BE2C (cell line): ENCODE measurements around the gene RALGPS1.

Experiments used
- DNase-seq: peaks from one replicate; pipeline ENCODE4 v3.0.0-alpha.2; 2020
- H3K27me3 ChIP-seq: fragments of 250-450 bp; sonication (Bioruptor Pico); 2 replicates; pipeline ENCODE4 v1.5.1; 2020; ENCODE audit warnings: mild to moderate bottlenecking
- H3K36me3 ChIP-seq: fragments of 250-450 bp; sonication (Bioruptor Pico); 2 replicates; pipeline ENCODE4 v1.5.1; 2020; ENCODE audit warnings: mild to moderate bottlenecking
- H3K4me1 ChIP-seq: fragments of 250-450 bp; sonication (Bioruptor Pico); 2 replicates; pipeline ENCODE4 v1.5.1; 2020
- H3K4me3 ChIP-seq: 2 replicates; pipeline ENCODE4 v1.5.1; 2011; ENCODE audit warnings: low read depth, low read length
- H3K9me3 ChIP-seq: fragments of 250-450 bp; sonication (Bioruptor Pico); 2 replicates; pipeline ENCODE4 v1.5.1; 2020
- TF ChIP-seq, protein P1 (sequence below): IDR thresholded peaks from 2 replicates; pipeline ENCODE4 v1.5.1; 2012; ENCODE audit warnings: mild to moderate bottlenecking, low read depth, low read length

RALGPS1 gene

DNA sequence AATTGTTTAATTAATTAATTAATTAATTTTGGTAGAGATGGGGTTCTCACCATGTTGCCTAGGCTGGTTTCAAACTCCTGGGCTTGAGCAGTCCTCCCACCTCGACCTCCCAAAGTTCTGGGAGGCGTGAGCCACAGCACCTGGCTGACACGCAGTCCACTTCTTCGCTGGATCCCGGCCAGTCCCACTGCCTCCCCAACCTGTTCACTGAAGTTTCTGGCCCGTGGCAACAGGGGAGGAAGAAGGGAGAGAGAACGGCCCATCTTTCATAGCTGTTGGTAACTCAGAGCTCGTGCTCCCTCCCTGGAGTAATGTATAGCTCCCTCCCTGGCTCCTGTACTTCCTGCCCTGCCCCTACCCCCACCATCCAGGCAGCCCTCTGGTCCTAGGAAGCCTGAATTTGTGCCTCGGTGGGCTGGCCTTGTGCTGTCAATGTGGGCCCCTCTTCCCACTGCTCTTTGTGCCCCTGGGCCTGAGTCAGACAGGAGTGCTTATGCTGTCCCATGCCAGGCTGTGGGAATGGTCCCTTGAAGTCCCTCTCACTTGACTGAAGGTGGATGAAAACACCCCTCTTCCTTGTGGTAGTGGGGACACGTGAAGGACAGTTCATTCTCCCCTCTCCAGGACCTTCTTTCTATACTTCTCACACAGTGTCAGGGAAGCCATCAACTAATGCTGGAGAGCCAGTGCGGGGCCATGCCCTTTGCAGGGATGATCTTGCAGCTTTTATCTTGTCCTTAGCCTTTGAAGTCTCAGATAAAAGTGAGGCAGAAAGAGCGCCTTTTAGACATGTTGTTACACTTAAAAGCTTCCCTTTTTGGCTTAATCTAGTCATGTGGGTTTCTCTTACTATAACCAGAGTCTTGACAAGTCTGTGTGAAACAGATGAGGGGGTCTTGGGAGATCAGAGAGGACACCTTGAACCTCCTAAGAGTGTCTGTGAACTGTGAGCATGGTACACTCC lies 169.8 kb downstream of the RALGPS1 start:
- Histone ChIP-seq H3K27me3 (no peaks in the 10 kb centered on the region), H3K4me1 (no peaks in the 10 kb centered on the region), H3K4me3 (no peak overlapping the region), H3K9me3 (no peaks in the 10 kb centered on the region), H3K36me3 (no peaks in the 10 kb centered on the region)
- DNase-seq: no peak
- TF ChIP-seq, protein P1, sequence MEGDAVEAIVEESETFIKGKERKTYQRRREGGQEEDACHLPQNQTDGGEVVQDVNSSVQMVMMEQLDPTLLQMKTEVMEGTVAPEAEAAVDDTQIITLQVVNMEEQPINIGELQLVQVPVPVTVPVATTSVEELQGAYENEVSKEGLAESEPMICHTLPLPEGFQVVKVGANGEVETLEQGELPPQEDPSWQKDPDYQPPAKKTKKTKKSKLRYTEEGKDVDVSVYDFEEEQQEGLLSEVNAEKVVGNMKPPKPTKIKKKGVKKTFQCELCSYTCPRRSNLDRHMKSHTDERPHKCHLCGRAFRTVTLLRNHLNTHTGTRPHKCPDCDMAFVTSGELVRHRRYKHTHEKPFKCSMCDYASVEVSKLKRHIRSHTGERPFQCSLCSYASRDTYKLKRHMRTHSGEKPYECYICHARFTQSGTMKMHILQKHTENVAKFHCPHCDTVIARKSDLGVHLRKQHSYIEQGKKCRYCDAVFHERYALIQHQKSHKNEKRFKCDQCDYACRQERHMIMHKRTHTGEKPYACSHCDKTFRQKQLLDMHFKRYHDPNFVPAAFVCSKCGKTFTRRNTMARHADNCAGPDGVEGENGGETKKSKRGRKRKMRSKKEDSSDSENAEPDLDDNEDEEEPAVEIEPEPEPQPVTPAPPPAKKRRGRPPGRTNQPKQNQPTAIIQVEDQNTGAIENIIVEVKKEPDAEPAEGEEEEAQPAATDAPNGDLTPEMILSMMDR: no peak

DNA sequence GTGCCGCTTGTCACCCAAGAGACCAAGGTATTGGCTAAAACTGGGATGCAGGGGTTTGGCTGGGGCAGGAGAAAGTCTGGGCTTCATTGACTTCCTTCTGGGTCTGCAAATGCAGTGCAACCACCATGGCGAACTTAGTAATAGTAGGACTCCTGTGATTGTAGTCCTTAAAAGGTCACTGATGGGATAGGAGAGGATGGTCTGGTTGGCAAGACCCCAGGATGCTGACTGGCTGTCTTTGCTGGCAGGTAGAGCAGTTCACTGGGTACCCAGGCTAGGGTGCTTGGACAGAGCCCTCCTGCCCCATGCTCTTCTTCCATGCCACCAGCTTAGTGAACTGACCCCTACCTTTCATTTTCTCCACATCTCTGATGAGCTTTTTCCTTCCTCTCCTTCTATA lies 170.6 kb downstream of the RALGPS1 start:
- Histone ChIP-seq H3K4me1 (no peaks in the 10 kb centered on the region), H3K27me3 (no peaks in the 10 kb centered on the region), H3K4me3 (no peak overlapping the region), H3K36me3 (no peaks in the 10 kb centered on the region), H3K9me3 (no peaks in the 10 kb centered on the region)
- no peak for DNase-seq
- TF ChIP-seq, protein P1: no peak

DNA sequence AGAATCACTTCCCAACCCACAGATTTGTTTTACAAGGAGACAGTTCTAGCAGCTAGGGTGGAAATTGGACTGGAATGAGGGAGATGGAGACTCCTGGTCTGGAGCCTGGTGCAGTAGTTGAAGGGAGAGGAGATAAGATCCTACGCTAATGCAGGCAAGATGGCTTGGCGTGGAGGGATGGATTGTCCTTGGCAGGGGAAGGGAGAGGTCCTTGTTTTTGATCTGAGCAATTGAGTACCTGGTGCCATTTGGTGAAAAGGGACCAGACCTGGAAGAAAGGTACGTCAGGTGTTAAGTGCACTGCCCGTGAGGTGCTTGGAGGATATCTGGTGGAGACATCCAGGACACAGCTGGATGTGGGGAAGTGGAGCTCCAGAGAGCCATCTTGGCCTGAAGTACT lies 172.2 kb downstream of the RALGPS1 start:
- TF ChIP-seq, protein P1: no peak
- H3K4me1 ChIP-seq: no peaks in the 10 kb centered on the region
- H3K4me3 ChIP-seq: no peak overlapping the region
- H3K36me3 ChIP-seq: no peaks in the 10 kb centered on the region
- H3K9me3 ChIP-seq: no peaks in the 10 kb centered on the region
- no peak for DNase-seq
- no peaks in the 10 kb centered on the region for H3K27me3 ChIP-seq

DNA sequence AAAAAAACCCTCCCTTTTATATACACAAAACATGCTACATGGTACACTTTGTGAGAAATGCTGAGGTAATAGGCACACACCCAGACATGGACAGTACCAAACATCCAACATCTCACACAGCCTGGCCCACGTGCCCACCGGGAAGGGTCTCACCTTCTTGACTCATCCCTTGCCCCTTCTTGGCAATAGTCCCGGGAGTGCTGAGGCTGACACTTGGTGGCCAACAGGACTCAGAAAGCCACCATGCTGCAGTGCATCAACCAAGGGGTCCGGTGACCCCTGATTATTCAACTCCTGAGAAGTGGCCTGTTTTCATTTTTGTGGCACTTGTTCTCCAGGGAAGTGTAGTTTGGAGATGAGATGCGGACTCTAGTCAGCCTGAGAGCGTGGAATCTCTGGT lies 172.8 kb downstream of the RALGPS1 start:
- H3K36me3 ChIP-seq: no peaks in the 10 kb centered on the region
- DNase-seq: no peak
- H3K27me3 ChIP-seq: no peaks in the 10 kb centered on the region
- H3K4me1 ChIP-seq: no peaks in the 10 kb centered on the region
- no peaks in the 10 kb centered on the region for H3K9me3 ChIP-seq
- TF ChIP-seq, protein P1: no peak
- no peak overlapping the region for H3K4me3 ChIP-seq

GRCh38 chr9:127087836-127088235 lies 173.3 kb downstream of the RALGPS1 start:
- no peaks in the 10 kb centered on the region for H3K27me3 ChIP-seq
- no peaks in the 10 kb centered on the region for H3K36me3 ChIP-seq
- no peaks in the 10 kb centered on the region for H3K9me3 ChIP-seq
- no peak overlapping the region for H3K4me3 ChIP-seq
- TF ChIP-seq, protein P1: no peak
- H3K4me1 ChIP-seq: no peaks in the 10 kb centered on the region
- no peak for DNase-seq
